Measurements from ENCODE around the gene FRS3. TPM values are rescaled to one million over a fixed set of nuclear protein-coding genes. Genes with fewer than 3 reads are reported as not detected.

The FRS3 gene
- total and polyA plus RNA-seq, 2 of the 13 experiments (the other 11 are each of a cell fraction or from before 2014, with no cell fraction given), result 3.0 to 7.4 TPM

DNA sequence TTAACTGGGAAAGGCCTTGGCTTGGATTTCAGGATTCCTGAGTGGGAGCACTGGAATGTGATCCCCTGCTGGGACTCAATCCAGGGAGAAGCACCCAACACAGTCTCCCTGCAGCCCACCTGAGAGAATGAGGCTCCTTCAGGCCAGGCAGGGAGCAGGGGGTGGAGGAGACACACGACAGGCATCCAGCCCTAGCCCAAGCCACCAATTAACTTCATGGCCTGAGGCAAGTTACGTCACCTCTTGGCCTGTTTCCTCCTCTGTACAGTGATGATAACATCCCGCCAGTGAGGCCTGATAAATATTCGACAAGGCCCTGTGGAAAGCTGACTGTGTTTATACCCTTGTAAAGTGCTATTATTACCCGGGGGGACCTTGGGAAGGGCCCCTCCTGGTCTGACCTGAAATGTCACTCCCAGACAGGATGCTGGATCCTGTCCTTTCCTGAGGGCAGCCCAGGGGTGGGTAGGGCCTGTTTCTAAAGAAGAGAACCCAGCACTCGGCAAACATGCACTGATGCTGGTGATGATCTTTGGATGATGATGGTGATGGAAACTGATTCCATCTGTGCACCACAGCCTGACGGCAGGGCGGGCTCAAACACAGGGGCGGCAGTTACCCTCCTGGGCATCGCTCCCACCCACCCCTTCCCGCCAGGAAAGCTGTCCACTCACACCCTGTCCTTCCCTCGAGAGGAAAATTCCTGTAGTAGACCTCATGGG is 12.4 kb downstream of the FRS3 start (continued):
- peak; percentile 60 for TF ChIP-seq ZNF687 (CRISPR knock-in tag; IDR thresholded peaks at IDR 0.05)
- TF ChIP-seq TEAD2 (CRISPR knock-in tag; IDR thresholded peaks at IDR 0.05), result no peak
- TF ChIP-seq ZFX (CRISPR knock-in tag; IDR thresholded peaks at IDR 0.05; ENCODE audit: low read depth), result peak; percentile 74; the same call in 1 of the 2 replicates
- TF ChIP-seq ZNF12 (CRISPR knock-in tag; IDR thresholded peaks at IDR 0.05), result no peak
- TF ChIP-seq, protein P1, sequence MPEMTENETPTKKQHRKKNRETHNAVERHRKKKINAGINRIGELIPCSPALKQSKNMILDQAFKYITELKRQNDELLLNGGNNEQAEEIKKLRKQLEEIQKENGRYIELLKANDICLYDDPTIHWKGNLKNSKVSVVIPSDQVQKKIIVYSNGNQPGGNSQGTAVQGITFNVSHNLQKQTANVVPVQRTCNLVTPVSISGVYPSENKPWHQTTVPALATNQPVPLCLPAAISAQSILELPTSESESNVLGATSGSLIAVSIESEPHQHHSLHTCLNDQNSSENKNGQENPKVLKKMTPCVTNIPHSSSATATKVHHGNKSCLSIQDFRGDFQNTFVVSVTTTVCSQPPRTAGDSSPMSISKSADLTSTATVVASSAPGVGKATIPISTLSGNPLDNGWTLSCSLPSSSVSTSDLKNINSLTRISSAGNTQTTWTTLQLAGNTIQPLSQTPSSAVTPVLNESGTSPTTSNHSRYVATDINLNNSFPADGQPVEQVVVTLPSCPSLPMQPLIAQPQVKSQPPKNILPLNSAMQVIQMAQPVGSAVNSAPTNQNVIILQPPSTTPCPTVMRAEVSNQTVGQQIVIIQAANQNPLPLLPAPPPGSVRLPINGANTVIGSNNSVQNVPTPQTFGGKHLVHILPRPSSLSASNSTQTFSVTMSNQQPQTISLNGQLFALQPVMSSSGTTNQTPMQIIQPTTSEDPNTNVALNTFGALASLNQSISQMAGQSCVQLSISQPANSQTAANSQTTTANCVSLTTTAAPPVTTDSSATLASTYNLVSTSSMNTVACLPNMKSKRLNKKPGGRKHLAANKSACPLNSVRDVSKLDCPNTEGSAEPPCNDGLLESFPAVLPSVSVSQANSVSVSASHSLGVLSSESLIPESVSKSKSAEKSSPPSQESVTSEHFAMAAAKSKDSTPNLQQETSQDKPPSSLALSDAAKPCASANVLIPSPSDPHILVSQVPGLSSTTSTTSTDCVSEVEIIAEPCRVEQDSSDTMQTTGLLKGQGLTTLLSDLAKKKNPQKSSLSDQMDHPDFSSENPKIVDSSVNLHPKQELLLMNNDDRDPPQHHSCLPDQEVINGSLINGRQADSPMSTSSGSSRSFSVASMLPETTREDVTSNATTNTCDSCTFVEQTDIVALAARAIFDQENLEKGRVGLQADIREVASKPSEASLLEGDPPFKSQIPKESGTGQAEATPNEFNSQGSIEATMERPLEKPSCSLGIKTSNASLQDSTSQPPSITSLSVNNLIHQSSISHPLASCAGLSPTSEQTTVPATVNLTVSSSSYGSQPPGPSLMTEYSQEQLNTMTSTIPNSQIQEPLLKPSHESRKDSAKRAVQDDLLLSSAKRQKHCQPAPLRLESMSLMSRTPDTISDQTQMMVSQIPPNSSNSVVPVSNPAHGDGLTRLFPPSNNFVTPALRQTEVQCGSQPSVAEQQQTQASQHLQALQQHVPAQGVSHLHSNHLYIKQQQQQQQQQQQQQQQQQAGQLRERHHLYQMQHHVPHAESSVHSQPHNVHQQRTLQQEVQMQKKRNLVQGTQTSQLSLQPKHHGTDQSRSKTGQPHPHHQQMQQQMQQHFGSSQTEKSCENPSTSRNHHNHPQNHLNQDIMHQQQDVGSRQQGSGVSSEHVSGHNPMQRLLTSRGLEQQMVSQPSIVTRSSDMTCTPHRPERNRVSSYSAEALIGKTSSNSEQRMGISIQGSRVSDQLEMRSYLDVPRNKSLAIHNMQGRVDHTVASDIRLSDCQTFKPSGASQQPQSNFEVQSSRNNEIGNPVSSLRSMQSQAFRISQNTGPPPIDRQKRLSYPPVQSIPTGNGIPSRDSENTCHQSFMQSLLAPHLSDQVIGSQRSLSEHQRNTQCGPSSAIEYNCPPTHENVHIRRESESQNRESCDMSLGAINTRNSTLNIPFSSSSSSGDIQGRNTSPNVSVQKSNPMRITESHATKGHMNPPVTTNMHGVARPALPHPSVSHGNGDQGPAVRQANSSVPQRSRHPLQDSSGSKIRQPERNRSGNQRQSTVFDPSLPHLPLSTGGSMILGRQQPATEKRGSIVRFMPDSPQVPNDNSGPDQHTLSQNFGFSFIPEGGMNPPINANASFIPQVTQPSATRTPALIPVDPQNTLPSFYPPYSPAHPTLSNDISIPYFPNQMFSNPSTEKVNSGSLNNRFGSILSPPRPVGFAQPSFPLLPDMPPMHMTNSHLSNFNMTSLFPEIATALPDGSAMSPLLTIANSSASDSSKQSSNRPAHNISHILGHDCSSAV (CRISPR knock-in tag; IDR thresholded peaks at IDR 0.05; ENCODE audit: borderline replicate concordance), result no peak
- TF ChIP-seq SNAI1 (CRISPR knock-in tag; IDR thresholded peaks at IDR 0.05; ENCODE audit: borderline replicate concordance), result no peak
- no peak for TF ChIP-seq NR2F2 (IDR thresholded peaks at IDR 0.05; ENCODE audit: borderline replicate concordance, low read depth)
- TF ChIP-seq TSC22D2 (CRISPR knock-in tag; IDR thresholded peaks at IDR 0.05; ENCODE audit: borderline replicate concordance), result no peak
- peak; percentile 65 for TF ChIP-seq NRL (CRISPR knock-in tag; IDR thresholded peaks at IDR 0.05; ENCODE audit: borderline replicate concordance)
- TF ChIP-seq ZBTB44 (CRISPR knock-in tag; IDR thresholded peaks at IDR 0.05), result no peak
- TF ChIP-seq TBX2 (CRISPR knock-in tag; IDR thresholded peaks at IDR 0.05; ENCODE audit: borderline replicate concordance), result 0 out of 2 replicates have a peak, but pooled peaks have one; percentile 41
- no peak for TF ChIP-seq CHCHD3 (CRISPR knock-in tag; IDR thresholded peaks at IDR 0.05)
- TF ChIP-seq, protein P2, sequence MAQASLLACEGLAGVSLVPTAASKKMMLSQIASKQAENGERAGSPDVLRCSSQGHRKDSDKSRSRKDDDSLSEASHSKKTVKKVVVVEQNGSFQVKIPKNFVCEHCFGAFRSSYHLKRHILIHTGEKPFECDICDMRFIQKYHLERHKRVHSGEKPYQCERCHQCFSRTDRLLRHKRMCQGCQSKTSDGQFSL (CRISPR knock-in tag; IDR thresholded peaks at IDR 0.05), result no peak
- no peak for TF ChIP-seq ZNF841 (CRISPR knock-in tag; IDR thresholded peaks at IDR 0.05; ENCODE audit: borderline replicate concordance)
